Smooth muscle cell (in vitro differentiated cells): ENCODE data around the gene PRDX6. TPM values are rescaled to one million over a fixed set of nuclear protein-coding genes. Genes with fewer than 3 reads are reported as not detected.
"Not testable (repeated sequence)": the region's sequence is repeated elsewhere in the genome, so short reads cannot be mapped to it uniquely, and the experiment has no call there.

Experiments used
- DNase-seq: peaks from one replicate; lab custom pipeline; 2025; ENCODE audit not compliant: unreplicated experiment; lab: John Stamatoyannopoulos, UW
- H2AFZ ChIP-seq: fragments of 200-600 bp; sonication (generic); 2 replicates; pipeline ENCODE4 v1.6.0; 2016; ENCODE audit warnings: antibody characterized with exemption, low read depth, mild to moderate bottlenecking
- H3F3A ChIP-seq: fragments of 200-600 bp; sonication (generic); 2 replicates; pipeline ENCODE4 v1.6.0; 2017; ENCODE audit warnings: antibody characterized with exemption, low read depth
- H3K27ac ChIP-seq: fragments of 200-600 bp; sonication (generic); 2 replicates; pipeline ENCODE4 v1.5.1; 2016; ENCODE audit warnings: low read depth, mild to moderate bottlenecking
- H3K27me3 ChIP-seq: fragments of 200-600 bp; sonication (generic); 2 replicates; pipeline ENCODE4 v1.6.1; 2016; ENCODE audit warnings: low read depth, mild to moderate bottlenecking
- H3K36me3 ChIP-seq: fragments of 200-600 bp; sonication (generic); 2 replicates; pipeline ENCODE4 v1.5.1; 2016; ENCODE audit warnings: low read depth
- H3K4me1 ChIP-seq: fragments of 200-600 bp; sonication (generic); 2 replicates; pipeline ENCODE4 v1.5.1; 2016; ENCODE audit warnings: low read depth
- H3K4me2 ChIP-seq: fragments of 200-600 bp; sonication (generic); 2 replicates; pipeline ENCODE4 v1.6.0; 2016; ENCODE audit warnings: mild to moderate bottlenecking
- H3K4me3 ChIP-seq: fragments of 200-600 bp; sonication (generic); 2 replicates; pipeline ENCODE4 v1.5.1; 2016; ENCODE audit warnings: mild to moderate bottlenecking
- H3K79me2 ChIP-seq: fragments of 200-600 bp; sonication (generic); 2 replicates; pipeline ENCODE4 v1.6.0; 2016; ENCODE audit warnings: low read depth, mild to moderate bottlenecking
- H3K9ac ChIP-seq: fragments of 200-600 bp; sonication (generic); 2 replicates; pipeline ENCODE4 v1.6.0; 2016; ENCODE audit warnings: low read depth
- H3K9me3 ChIP-seq: fragments of 200-600 bp; sonication (generic); replicated peaks from 2 replicates; pipeline ENCODE4 v1.5.1; 2016; ENCODE audit warnings: low read depth
- H4K20me1 ChIP-seq: fragments of 200-600 bp; sonication (generic); 2 replicates; pipeline ENCODE4 v1.6.0; 2016; ENCODE audit warnings: low read depth
- CTCF ChIP-seq: fragments of 200-600 bp; sonication (generic); IDR thresholded peaks from 2 replicates; pipeline ENCODE4 v1.5.1; 2017; ENCODE audit warnings: borderline replicate concordance, mild to moderate bottlenecking, antibody characterized with exemption; ENCODE audit not compliant: insufficient read depth, poor library complexity, severe bottlenecking
- WGBS: methylation state at CpG from one replicate; pipeline ENCODE4 v1.1.7; 2016; ENCODE audit warnings: low lambda C conversion rate; 5-methylcytosine and 5-hydroxymethylcytosine counted together
- polyA plus RNA-seq: library from polyadenylated mRNA; unstranded; fragments of >200 nt; fragmentation: Nextera tagmentation; extraction: Ambion mirVana; gene quantifications from 2 replicates; pipeline ENCODE4 v1.2.1, GENCODE V29; 2016
- total RNA-seq: library from RNA; depleted of rRNA; stranded (reverse); fragments of >200 nt; gene quantifications from 2 replicates; pipeline ENCODE4 v1.2.3, GENCODE V29; 2014

PRDX6 gene
- total and polyA plus RNA-seq, 2 experiments from 2014 or later, result 484 to 689 TPM

GRCh38 chr1:173474097-173474779, 2.9 kb upstream of the PRDX6 start:
- no peak for TF ChIP-seq CTCF
- WGBS, result 17% methylated on average over 5 of the region's 5 CpGs
- DNase-seq, result no peak
- Histone ChIP-seq H3K4me3 (peak overlapping the region; percentile 60), H3K9me3 (no peaks in the 10 kb centered on the region), H3F3A (peaks cover 16% of the 10 kb centered on the region), H3K4me1 (peaks cover 36% of the 10 kb centered on the region), H3K27me3 (no peaks in the 10 kb centered on the region), H3K27ac (peak overlapping the region; percentile 94), H3K9ac (peak overlapping the region; percentile 31), H3K4me2 (peak overlapping the region; percentile 88), H3K36me3 (peaks cover 8% of the 10 kb centered on the region), H4K20me1 (peaks cover 12% of the 10 kb centered on the region), H2AFZ (no peak overlapping the region), H3K79me2 (peaks cover 37% of the 10 kb centered on the region)

GRCh38 chr1:173474780-173475421, 2.2 kb upstream of the PRDX6 start:
- peak overlapping the region; percentile 60 for H3K4me3 ChIP-seq
- not testable (repeated sequence) for H3K9me3 ChIP-seq, DNase-seq, H2AFZ ChIP-seq, H3K27me3 ChIP-seq, H3K36me3 ChIP-seq
- H3K9ac ChIP-seq, result peak overlapping the region; percentile 56
- peaks cover 42% of the 10 kb centered on the region for H3K4me1 ChIP-seq
- peak overlapping the region; percentile 94 for H3K27ac ChIP-seq
- H3K4me2 ChIP-seq, result peak overlapping the region; percentile 88
- H3K79me2 ChIP-seq, result peaks cover 39% of the 10 kb centered on the region
- peaks cover 19% of the 10 kb centered on the region for H4K20me1 ChIP-seq
- H3F3A ChIP-seq, result peaks cover 16% of the 10 kb centered on the region
- WGBS, result 7% methylated on average over 17 of the region's 17 CpGs

- Histone ChIP-seq H3K36me3 (peaks cover 2% of the 10 kb centered on the region), H3K79me2 (peaks cover 47% of the 10 kb centered on the region), H3K9ac (peak overlapping the region; percentile 70), H3F3A (peaks cover 16% of the 10 kb centered on the region), H2AFZ (no peak overlapping the region), H3K27ac (peak overlapping the region; percentile 94), H3K27me3 (no peaks in the 10 kb centered on the region), H3K9me3 (no peaks in the 10 kb centered on the region), H3K4me3 (peak overlapping the region; percentile 60), H3K4me1 (peaks cover 44% of the 10 kb centered on the region), H4K20me1 (peaks cover 26% of the 10 kb centered on the region), H3K4me2 (peak overlapping the region; percentile 88)
- no peak for DNase-seq
- TF ChIP-seq CTCF, result no peak
- WGBS, result 1% methylated on average over 5 of the region's 5 CpGs
These were observed 1.5 kb upstream of the PRDX6 start for GRCh38 chr1:173475564-173476196.

- no peak for DNase-seq
- no peak for TF ChIP-seq CTCF
These were observed 904 bp upstream of the PRDX6 start for GRCh38 chr1:173476197-173476664.

More at GRCh38 chr1:173476197-173476664, 904 bp upstream of the PRDX6 start:
- peaks cover 44% of the 10 kb centered on the region for H3K4me1 ChIP-seq
- H3K4me2 ChIP-seq, result peak overlapping the region; percentile 88
- peak overlapping the region; percentile 70 for H3K9ac ChIP-seq
- H3K4me3 ChIP-seq, result peak overlapping the region; percentile 60
- H3K27ac ChIP-seq, result peak overlapping the region; percentile 94
- no peak overlapping the region for H2AFZ ChIP-seq
- peaks cover 16% of the 10 kb centered on the region for H3F3A ChIP-seq
- peaks cover 32% of the 10 kb centered on the region for H4K20me1 ChIP-seq
- 24% methylated on average over 5 of the region's 5 CpGs for WGBS
- no peaks in the 10 kb centered on the region for H3K27me3 ChIP-seq
- peaks cover under 1% of the 10 kb centered on the region for H3K36me3 ChIP-seq
- H3K9me3 ChIP-seq, result no peaks in the 10 kb centered on the region
- peaks cover 52% of the 10 kb centered on the region for H3K79me2 ChIP-seq
